Pancreas (tissue), 10 donors: Measurements from ENCODE around the gene SLC36A2. TPM values are rescaled to one million over a fixed set of nuclear protein-coding genes. Genes with fewer than 3 reads are reported as not detected.
A peak's percentile ranks its signal among the peaks of the same experiment; 100 is the strongest.

ENCODE experiments used
- ATAC-seq, 4 donors: fragments of 200-7000 bp; cut with Tn5 transposase; one replicate each; pipeline versions ENCODE4 v1.8.0 to v1.9.1; 2020; ENCODE audit warnings: mild to moderate bottlenecking in 4 of 4, moderate library complexity in 4 of 4
- DNase-seq, 6 donors: peaks; one replicate each; pipeline ENCODE4 v3.0.0-alpha.2; 2020
- FAIRE-seq: peaks from 2 replicates; lab custom pipeline; 2012; peaks lifted over from hg19 to GRCh38; lab: Jason Lieb, UNC
- H3K27ac ChIP-seq, 4 donors: fragments of 200-600 bp; sonication (generic); 1 replicate in 3 of 4; 2 replicates in 1 of 4; pipeline versions ENCODE4 v1.5.0 to v1.8.0; 2020
- H3K27me3 ChIP-seq, 4 donors: fragments of 200-600 bp; one replicate each; pipeline ENCODE4 v1.8.0; 2021
- H3K36me3 ChIP-seq, 3 donors: fragments of 200-600 bp; sonication (generic) in 1 of 3; one replicate each; pipeline versions ENCODE4 v1.5.0 to v1.8.0; 2020 to 2021
- H3K4me1 ChIP-seq, 3 donors: fragments of 200-600 bp; one replicate each; pipeline ENCODE4 v1.8.0; 2021
- H3K4me3 ChIP-seq, 4 donors: fragments of 200-600 bp; sonication (generic) in 2 of 4; one replicate each; pipeline versions ENCODE4 v1.5.0 to v1.8.0; 2020 to 2021
- H3K9me3 ChIP-seq, 4 donors: fragments of 200-600 bp; one replicate each; pipeline ENCODE4 v1.8.0; 2021
- WGBS, 2 donors: extraction: QIAGEN DNeasy Blood & Tissue Kit; methylation state at CpG; one replicate each; pipeline ENCODE4 v1.1.7; 2013; 5-methylcytosine and 5-hydroxymethylcytosine counted together
- intact Hi-C, 3 donors: fragments of 100-400 bp; cut with DNase I; formaldehyde crosslinking; loops; one replicate each; pipeline versions ENCODE4 v1.11.1 to v1.14.2; 2022
- polyA plus RNA-seq, 2 donors: library from polyadenylated mRNA; stranded (reverse); fragments of 200-250 nt; gene quantifications; one replicate each; pipeline ENCODE4 v1.2.3, GENCODE V29; 2013
- total RNA-seq, 6 donors: library from RNA; stranded (reverse); fragmentation: NEBNext Ultra II Directional in 4 of 6; extraction: Animal tissue kit (Norgen Biotek cat#: 25700) in 4 of 6; gene quantifications; one replicate each; pipeline versions ENCODE4 v1.2.1 to v1.2.4, GENCODE V29; 2021 to 2023
- TF ChIP-seq, protein P1 (sequence below), 4 donors: fragments of 200-600 bp; sonication (generic) in 3 of 4; IDR thresholded peaks; one replicate each; pipeline versions ENCODE4 v1.5.0 to v1.8.0; 2021; ENCODE audit warnings: antibody characterized with exemption in 4 of 4
- donor health status: healthy with polysubstance abuse.
- donor health status: DM: no; HTN: no; CAD: no; lungs with moderate emphysema.
- donor health status: DM: no; HTN: no; CAD: no.
- donor health status: control.
- donor health status: control.
- donor health status: Bipolar disorder and iron deficiency.
- donor health status: DM: yes; HTN: yes; CAD: no.
- donor health status: DM: no; HTN: no; CAD: no.
- donor health status: DM: no; HTN: no; CAD: no.
- donor health status: DM: yes; HTN: yes; CAD: no.

The SLC36A2 gene
- total and polyA plus RNA-seq, 8 donors = not detected

- intact Hi-C loops = no loop called here
- FAIRE-seq (no peak), ATAC-seq (no peak)
Observed at GRCh38 chr5:151345808-151346478, 1.4 kb downstream of the SLC36A2 start.

DNA sequence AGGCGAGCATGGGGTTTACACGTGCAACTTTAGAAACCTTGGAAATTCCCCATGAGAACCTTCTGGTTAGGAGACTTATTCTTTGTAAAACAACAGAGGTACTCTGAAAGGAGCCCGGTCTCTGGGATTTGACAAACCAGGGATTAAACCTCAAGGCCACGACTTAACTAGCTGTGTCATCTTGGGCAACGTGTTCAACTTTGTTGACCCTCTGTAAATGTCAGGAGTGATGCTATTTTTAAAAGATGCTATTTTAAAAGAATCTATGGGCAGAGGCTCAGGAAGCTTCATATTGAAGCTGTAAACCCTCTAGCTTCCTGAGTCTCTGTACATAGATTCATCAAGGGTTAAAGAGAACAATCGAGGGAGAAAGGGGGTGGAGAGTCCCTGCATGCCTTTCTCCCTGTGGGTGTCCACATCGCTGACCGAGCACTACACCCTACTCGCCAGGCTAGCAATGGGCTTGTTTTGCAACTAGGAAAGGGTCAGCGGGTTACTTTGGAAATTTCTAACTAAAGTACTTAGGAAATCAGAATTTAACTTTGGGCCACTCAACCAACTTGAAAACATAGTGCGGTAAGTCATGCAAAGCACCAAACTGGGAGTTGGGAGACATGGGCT, 2.1 kb downstream of the SLC36A2 start:
- TF ChIP-seq, protein P1, sequence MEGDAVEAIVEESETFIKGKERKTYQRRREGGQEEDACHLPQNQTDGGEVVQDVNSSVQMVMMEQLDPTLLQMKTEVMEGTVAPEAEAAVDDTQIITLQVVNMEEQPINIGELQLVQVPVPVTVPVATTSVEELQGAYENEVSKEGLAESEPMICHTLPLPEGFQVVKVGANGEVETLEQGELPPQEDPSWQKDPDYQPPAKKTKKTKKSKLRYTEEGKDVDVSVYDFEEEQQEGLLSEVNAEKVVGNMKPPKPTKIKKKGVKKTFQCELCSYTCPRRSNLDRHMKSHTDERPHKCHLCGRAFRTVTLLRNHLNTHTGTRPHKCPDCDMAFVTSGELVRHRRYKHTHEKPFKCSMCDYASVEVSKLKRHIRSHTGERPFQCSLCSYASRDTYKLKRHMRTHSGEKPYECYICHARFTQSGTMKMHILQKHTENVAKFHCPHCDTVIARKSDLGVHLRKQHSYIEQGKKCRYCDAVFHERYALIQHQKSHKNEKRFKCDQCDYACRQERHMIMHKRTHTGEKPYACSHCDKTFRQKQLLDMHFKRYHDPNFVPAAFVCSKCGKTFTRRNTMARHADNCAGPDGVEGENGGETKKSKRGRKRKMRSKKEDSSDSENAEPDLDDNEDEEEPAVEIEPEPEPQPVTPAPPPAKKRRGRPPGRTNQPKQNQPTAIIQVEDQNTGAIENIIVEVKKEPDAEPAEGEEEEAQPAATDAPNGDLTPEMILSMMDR (IDR thresholded peaks at IDR 0.05) = no peak
- peaks cover 0 to 5% (median 0%) of the 10 kb centered on the region in 4 donors for H3K27me3 ChIP-seq
- no peak for DNase-seq

More at GRCh38 chr5:151345808-151346478, 1.4 kb downstream of the SLC36A2 start:
- H3K27me3 ChIP-seq = peaks cover 0 to 5% (median 0%) of the 10 kb centered on the region in 4 donors
- TF ChIP-seq, protein P1 (IDR thresholded peaks at IDR 0.05) = no peak
- no peaks in the 10 kb centered on the region for H3K9me3 ChIP-seq
- H3K4me1 ChIP-seq = no peaks in the 10 kb centered on the region
- DNase-seq = no peak
- no peaks in the 10 kb centered on the region for H3K36me3 ChIP-seq
- H3K4me3 ChIP-seq = no peak overlapping the region
- H3K27ac ChIP-seq = no peak overlapping the region
- WGBS, 2 donors = 29 to 33% methylated on average over 8 of the region's 8 CpGs

GRCh38 chr5:151344088-151344487, 3.3 kb downstream of the SLC36A2 start:
- TF ChIP-seq, protein P1 (IDR thresholded peaks at IDR 0.05) = no peak
- Histone ChIP-seq H3K36me3 (no peaks in the 10 kb centered on the region), H3K27ac (no peak overlapping the region), H3K27me3 (peaks cover 0 to 5% (median 0%) of the 10 kb centered on the region in 4 donors), H3K9me3 (no peaks in the 10 kb centered on the region), H3K4me3 (no peak overlapping the region), H3K4me1 (no peaks in the 10 kb centered on the region)
- ATAC-seq (no peak), DNase-seq (no peak), FAIRE-seq (no peak)
- intact Hi-C loops = no loop called here
- WGBS, 2 donors = 87 to 90% methylated on average over 7 of the region's 7 CpGs

More for the DNA sequence above, 2.1 kb downstream of the SLC36A2 start:
- ATAC-seq (peak in 1 of 4 donors; percentile 22), FAIRE-seq (no peak)
- Histone ChIP-seq H3K4me1 (no peaks in the 10 kb centered on the region), H3K9me3 (no peaks in the 10 kb centered on the region), H3K4me3 (no peak overlapping the region), H3K27ac (no peak overlapping the region), H3K36me3 (no peaks in the 10 kb centered on the region)
- WGBS, 2 donors = 23 to 25% methylated on average over 11 of the region's 11 CpGs
- intact Hi-C loops = no loop called here

- no peak overlapping the region for H3K27ac ChIP-seq
- H3K27me3 ChIP-seq = peaks cover 0 to 5% (median 0%) of the 10 kb centered on the region in 4 donors
- FAIRE-seq (no peak), DNase-seq (no peak), ATAC-seq (no peak)
- intact Hi-C loops = no loop called here
- TF ChIP-seq, protein P1 (IDR thresholded peaks at IDR 0.05) = no peak
- no peaks in the 10 kb centered on the region for H3K9me3 ChIP-seq
- no peaks in the 10 kb centered on the region for H3K4me1 ChIP-seq
- 43 to 59% methylated on average over 3 of the region's 3 CpGs for WGBS, 2 donors
- H3K36me3 ChIP-seq = no peaks in the 10 kb centered on the region
- H3K4me3 ChIP-seq = no peak overlapping the region
Observed at GRCh38 chr5:151340004-151340403, 7.4 kb downstream of the SLC36A2 start.

- TF ChIP-seq, protein P1 (IDR thresholded peaks at IDR 0.05) = no peak
- no peak overlapping the region for H3K27ac ChIP-seq
- intact Hi-C loops = no loop called here
- 59 to 64% methylated on average over 4 of the region's 4 CpGs for WGBS, 2 donors
- FAIRE-seq (no peak), DNase-seq (no peak), ATAC-seq (no peak)
- no peak overlapping the region for H3K4me3 ChIP-seq
- H3K4me1 ChIP-seq = no peaks in the 10 kb centered on the region
- H3K27me3 ChIP-seq = peaks cover 0 to 1% (median 0%) of the 10 kb centered on the region in 4 donors
- H3K36me3 ChIP-seq = no peaks in the 10 kb centered on the region
- no peaks in the 10 kb centered on the region for H3K9me3 ChIP-seq
Observed at GRCh38 chr5:151338734-151339133, 8.6 kb downstream of the SLC36A2 start.
